IPS-15b (cell line): Measurements from ENCODE around the gene COPS9.

Experiments
- H3K27me3 ChIP-seq: one replicate; pipeline ENCODE4 v1.6.1; 2013; ENCODE audit warnings: low read length; ENCODE audit not compliant: control insufficient read depth, insufficient read depth
- H3K36me3 ChIP-seq: one replicate; pipeline ENCODE4 v1.6.1; 2013; ENCODE audit warnings: low read length; ENCODE audit not compliant: control insufficient read depth, insufficient read depth
- H3K4me1 ChIP-seq: one replicate; pipeline ENCODE4 v1.6.1; 2013; ENCODE audit warnings: mild to moderate bottlenecking, low read length; ENCODE audit not compliant: control insufficient read depth, insufficient read depth
- H3K4me3 ChIP-seq: one replicate; pipeline ENCODE4 v1.5.1; 2013; ENCODE audit warnings: low read depth, low read length
- H3K9ac ChIP-seq: one replicate; pipeline ENCODE4 v1.6.1; 2013; ENCODE audit warnings: low read depth, mild to moderate bottlenecking, low read length
- H3K9me3 ChIP-seq: one replicate; pipeline ENCODE4 v1.6.1; 2013; ENCODE audit warnings: mild to moderate bottlenecking, low read length; ENCODE audit not compliant: control insufficient read depth, insufficient read depth

The COPS9 gene

DNA sequence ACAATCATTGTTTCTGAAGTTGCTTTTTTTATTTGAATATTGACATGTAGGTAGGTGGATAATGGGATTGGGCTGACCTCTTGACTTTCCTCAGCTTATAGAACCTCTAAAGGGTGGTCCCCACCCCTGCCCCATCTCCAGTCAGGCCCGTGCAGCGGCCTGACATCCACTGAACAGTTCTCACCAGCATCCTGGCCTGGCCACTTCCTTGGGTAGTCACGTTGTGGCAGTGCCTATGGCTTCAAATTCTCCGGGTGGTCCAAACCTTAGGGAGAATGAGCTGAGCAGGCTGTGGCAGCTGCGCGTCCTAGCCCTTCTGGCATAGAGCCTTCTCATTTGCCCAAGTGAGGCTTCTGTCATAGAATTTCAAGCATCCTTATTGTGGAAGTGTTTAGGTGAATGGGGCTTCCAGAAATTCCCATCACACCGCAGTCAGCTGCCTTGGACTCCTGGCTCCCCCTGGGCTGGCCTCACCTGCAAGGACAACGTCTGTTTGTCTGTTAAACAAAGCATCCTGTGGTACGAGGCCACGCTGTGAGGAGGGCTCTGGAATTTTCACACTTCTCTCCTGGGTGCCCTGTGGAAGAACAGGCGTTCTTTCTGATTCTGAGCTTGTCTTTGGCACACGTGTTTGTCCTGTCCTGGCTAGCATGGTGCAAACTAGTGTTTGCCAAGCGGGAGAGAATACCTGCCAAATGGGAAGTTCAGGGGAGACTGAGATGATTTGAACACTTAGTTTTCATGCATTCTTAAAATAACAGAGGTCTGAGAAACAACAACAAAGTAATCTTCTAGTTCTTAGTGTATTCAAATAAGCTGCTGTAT is 36.2 kb upstream of the COPS9 start:
- Histone ChIP-seq H3K4me1 (no peaks in the 10 kb centered on the region), H3K36me3 (no peaks in the 10 kb centered on the region), H3K27me3 (no peaks in the 10 kb centered on the region), H3K9me3 (no peaks in the 10 kb centered on the region), H3K9ac (no peak overlapping the region), H3K4me3 (no peak overlapping the region)

DNA sequence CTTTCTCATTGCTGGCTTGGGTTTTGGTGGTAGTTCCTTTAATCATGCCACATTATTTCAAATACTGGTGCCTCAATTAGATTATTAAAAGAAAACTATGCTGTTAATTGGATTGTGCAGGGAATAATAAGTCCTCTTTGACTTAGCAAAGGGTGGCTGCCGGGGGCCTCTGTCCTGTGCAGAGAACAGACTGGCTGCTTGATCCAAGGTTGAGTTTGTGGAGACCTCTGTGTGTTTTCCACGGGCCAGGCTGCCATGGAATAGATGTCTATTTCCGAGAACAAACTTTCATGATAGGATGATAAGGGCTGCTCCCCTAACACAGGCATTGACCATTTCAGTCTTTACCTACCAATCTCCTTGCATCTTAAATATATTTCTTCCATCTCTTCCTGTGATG is 34.8 kb upstream of the COPS9 start:
- no peaks in the 10 kb centered on the region for H3K27me3 ChIP-seq
- no peak overlapping the region for H3K9ac ChIP-seq
- H3K36me3 ChIP-seq = no peaks in the 10 kb centered on the region
- no peaks in the 10 kb centered on the region for H3K9me3 ChIP-seq
- H3K4me1 ChIP-seq = no peaks in the 10 kb centered on the region
- H3K4me3 ChIP-seq = no peak overlapping the region

GRCh38 chr2:240170354-240170735 is 34.2 kb upstream of the COPS9 start:
- Histone ChIP-seq H3K27me3 (no peaks in the 10 kb centered on the region), H3K4me3 (no peak overlapping the region), H3K9ac (no peak overlapping the region), H3K36me3 (no peaks in the 10 kb centered on the region), H3K9me3 (no peaks in the 10 kb centered on the region), H3K4me1 (no peaks in the 10 kb centered on the region)

GRCh38 chr2:240169486-240170353 is 33.6 kb upstream of the COPS9 start:
- Histone ChIP-seq H3K9ac (no peak overlapping the region), H3K9me3 (no peaks in the 10 kb centered on the region), H3K4me3 (no peak overlapping the region), H3K36me3 (no peaks in the 10 kb centered on the region), H3K4me1 (no peaks in the 10 kb centered on the region), H3K27me3 (no peaks in the 10 kb centered on the region)

DNA sequence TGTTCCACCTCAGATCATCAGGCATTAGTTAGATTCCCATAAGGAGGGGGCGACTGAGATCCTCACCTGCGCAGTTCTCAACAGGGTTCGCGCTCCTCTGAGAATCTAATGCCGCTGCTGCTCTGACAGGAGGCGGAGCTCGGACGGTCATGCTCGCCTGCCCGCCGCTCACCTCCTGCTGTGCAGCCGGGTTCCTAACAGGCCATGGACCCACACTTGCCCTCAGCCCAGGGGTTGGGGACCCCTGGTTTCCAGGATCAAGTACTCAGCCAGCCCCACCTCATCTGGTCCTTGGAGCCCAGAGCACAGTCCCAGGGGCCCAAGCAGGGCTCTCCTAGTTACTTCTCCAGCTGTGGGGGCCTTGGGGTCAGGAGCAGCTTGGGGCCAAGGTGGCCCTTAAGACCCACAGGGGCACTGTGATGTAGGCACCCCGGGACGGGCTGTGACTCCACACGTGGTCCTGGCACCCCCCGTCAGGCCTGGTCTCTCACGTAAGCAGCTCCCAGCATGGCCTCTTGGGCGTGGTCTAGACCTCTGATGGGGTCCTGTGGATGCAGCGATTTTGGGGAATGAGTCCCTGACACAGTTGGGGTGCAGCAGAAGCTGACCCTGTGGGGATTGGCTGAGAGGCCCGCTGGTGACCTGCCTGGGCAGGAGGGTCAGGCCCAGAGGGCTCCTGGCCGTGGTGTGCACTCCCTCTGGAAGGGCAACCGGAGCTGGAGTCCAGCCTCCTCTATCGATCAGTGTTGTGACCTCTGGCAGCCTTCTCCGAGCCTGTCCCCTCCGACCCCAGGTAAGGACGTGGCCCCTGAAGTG is 32.6 kb upstream of the COPS9 start:
- Histone ChIP-seq H3K9ac (no peak overlapping the region), H3K9me3 (no peaks in the 10 kb centered on the region), H3K4me1 (no peaks in the 10 kb centered on the region), H3K4me3 (no peak overlapping the region), H3K27me3 (no peaks in the 10 kb centered on the region), H3K36me3 (no peaks in the 10 kb centered on the region)

GRCh38 chr2:240168041-240168440 is 31.9 kb upstream of the COPS9 start:
- Histone ChIP-seq H3K36me3 (no peaks in the 10 kb centered on the region), H3K9ac (no peak overlapping the region), H3K27me3 (no peaks in the 10 kb centered on the region), H3K4me3 (no peak overlapping the region), H3K4me1 (no peaks in the 10 kb centered on the region), H3K9me3 (no peaks in the 10 kb centered on the region)

- Histone ChIP-seq H3K9ac (no peak overlapping the region), H3K4me1 (no peaks in the 10 kb centered on the region), H3K4me3 (no peak overlapping the region), H3K36me3 (no peaks in the 10 kb centered on the region), H3K9me3 (no peaks in the 10 kb centered on the region), H3K27me3 (no peaks in the 10 kb centered on the region)
These were observed 31.4 kb upstream of the COPS9 start for GRCh38 chr2:240167588-240167880.

- H3K36me3 ChIP-seq = no peaks in the 10 kb centered on the region
- no peak overlapping the region for H3K4me3 ChIP-seq
- no peaks in the 10 kb centered on the region for H3K4me1 ChIP-seq
- no peaks in the 10 kb centered on the region for H3K9me3 ChIP-seq
- H3K27me3 ChIP-seq = no peaks in the 10 kb centered on the region
- no peak overlapping the region for H3K9ac ChIP-seq
These were observed 30.9 kb upstream of the COPS9 start for GRCh38 chr2:240166761-240167587.

- Histone ChIP-seq H3K4me3 (no peak overlapping the region), H3K4me1 (no peaks in the 10 kb centered on the region), H3K9me3 (no peaks in the 10 kb centered on the region), H3K27me3 (no peaks in the 10 kb centered on the region), H3K9ac (no peak overlapping the region), H3K36me3 (no peaks in the 10 kb centered on the region)
These were observed 30.1 kb upstream of the COPS9 start for GRCh38 chr2:240166191-240166590.

- H3K27me3 ChIP-seq = no peaks in the 10 kb centered on the region
- H3K4me3 ChIP-seq = no peak overlapping the region
- H3K9me3 ChIP-seq = no peaks in the 10 kb centered on the region
- no peak overlapping the region for H3K9ac ChIP-seq
- H3K36me3 ChIP-seq = no peaks in the 10 kb centered on the region
- no peaks in the 10 kb centered on the region for H3K4me1 ChIP-seq
These were observed 29.6 kb upstream of the COPS9 start for GRCh38 chr2:240165661-240166060.

DNA sequence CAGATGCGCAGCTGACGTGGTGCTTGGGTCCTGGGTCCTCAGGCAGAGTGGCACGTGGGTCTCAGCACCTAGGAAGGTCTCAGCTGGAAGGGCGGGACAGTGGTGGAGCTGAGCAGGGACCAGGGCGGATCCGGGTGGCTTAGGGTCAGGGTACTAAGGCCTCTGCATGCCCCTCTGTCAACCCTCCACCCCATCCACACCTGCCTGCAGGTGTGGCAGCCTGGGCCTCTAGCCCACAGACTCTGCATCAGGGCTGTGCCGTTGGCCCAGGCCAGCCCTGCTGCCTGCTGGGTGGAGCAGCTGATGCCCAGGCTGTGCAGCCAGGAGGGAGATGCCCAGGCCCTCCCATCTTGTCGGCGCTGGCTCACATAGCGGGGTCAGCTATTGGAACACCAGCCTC is 28.9 kb upstream of the COPS9 start:
- Histone ChIP-seq H3K27me3 (no peaks in the 10 kb centered on the region), H3K9me3 (no peaks in the 10 kb centered on the region), H3K4me3 (no peak overlapping the region), H3K4me1 (no peaks in the 10 kb centered on the region), H3K36me3 (no peaks in the 10 kb centered on the region), H3K9ac (no peak overlapping the region)
